Motor neuron (in vitro differentiated cells): ENCODE results near the gene EEFSEC. TPM values are rescaled to one million over a fixed set of nuclear protein-coding genes. Genes with fewer than 3 reads are reported as not detected.

Experiments
- ATAC-seq, 8 experiments: fragments of 200-7000 bp; cut with Tn5 transposase; replicated peaks in 6 of 8; 2 replicates each; pipeline ENCODE4 v1.8.0; 2021; ENCODE audit warnings: mild to moderate bottlenecking in 8 of 8, moderate library complexity in 8 of 8
- H3K27ac ChIP-seq, 2 donors: fragments of 250-450 bp; sonication (Bioruptor Pico); 2 replicates each; pipeline ENCODE4 v1.9.0; 2021; ENCODE audit warnings: antibody characterized with exemption in 2 of 2, mild to moderate bottlenecking in 2 of 2, moderate library complexity in 1 of 2
- H3K4me1 ChIP-seq, 2 donors: fragments of 250-450 bp; sonication (Bioruptor Pico); replicated peaks in 1 of 2; 2 replicates each; pipeline ENCODE4 v1.6.1; 2021; ENCODE audit warnings: antibody characterized with exemption in 2 of 2, mild to moderate bottlenecking in 2 of 2, moderate library complexity in 1 of 2
- H3K4me3 ChIP-seq, 5 donors: fragments of 250-450 bp; sonication (Bioruptor Pico); 2 replicates each; pipeline ENCODE4 v1.9.0; 2021; ENCODE audit warnings: antibody characterized with exemption in 5 of 5, mild to moderate bottlenecking in 5 of 5, moderate library complexity in 4 of 5
- WGBS, 10 experiments: fragments of 450-650 bp; shearing (Covaris generic); methylation state at CpG; one replicate each; pipeline ENCODE4 v1.0.0; 2022; 5-methylcytosine and 5-hydroxymethylcytosine counted together
- in situ Hi-C, 9 experiments: fragments of 400-800 bp; cut with MboI; loops; one replicate each; pipeline ENCODE4 v1.15.0; 2021; ENCODE audit warnings: low sequenced_read_pairs in 9 of 9, low pct_unique_long_range_greater_than_20kb in 2 of 9; ENCODE audit not compliant: unreplicated experiment in 9 of 9
- total RNA-seq, 8 experiments: library from RNA; unstranded; fragments of 300-600 nt; gene quantifications; 2 replicates each; pipeline versions ENCODE4 v1.2.3 to v1.2.4, GENCODE V29; 2022

Gene EEFSEC
- total RNA-seq, 8 experiments from 2014 or later: 5.8 to 20.7 (median 9.5) TPM

- in situ Hi-C loops: no loop called here
- Histone ChIP-seq H3K27ac (no peak overlapping the region), H3K4me1 (peaks cover 13 to 54% of the 10 kb centered on the region in 2 donors), H3K4me3 (no peak overlapping the region)
- 80 to 100% (median 100%) methylated on average over 1 to 2 of the region's 2 CpGs; no CpG with 5 or more reads in 4 of the 10 experiments for WGBS, 10 experiments
- no peak for ATAC-seq
Observed at GRCh38 chr3:128340198-128340903, 187.1 kb downstream of the EEFSEC start.

- no peak overlapping the region for H3K4me3 ChIP-seq
- in situ Hi-C loops: no loop called here
- no peak overlapping the region for H3K27ac ChIP-seq
- H3K4me1 ChIP-seq: peaks cover 13 to 48% of the 10 kb centered on the region in 2 donors
- WGBS, 10 experiments: 92 to 100% (median 100%) methylated on average over 2 to 10 of the region's 13 CpGs; no CpG with 5 or more reads in 7 of the 10 experiments
- no peak for ATAC-seq
Observed at GRCh38 chr3:128340904-128341555, 187.7 kb downstream of the EEFSEC start.

GRCh38 chr3:128341659-128342395, 188.5 kb downstream of the EEFSEC start:
- no peak for ATAC-seq
- no peak overlapping the region for H3K4me3 ChIP-seq
- 80 to 100% (median 98%) methylated on average over 1 to 9 of the region's 12 CpGs; no CpG with 5 or more reads in 4 of the 10 experiments for WGBS, 10 experiments
- H3K4me1 ChIP-seq: peaks cover 13 to 43% of the 10 kb centered on the region in 2 donors
- H3K27ac ChIP-seq: no peak overlapping the region
- in situ Hi-C loops: no loop called here

- Histone ChIP-seq H3K4me3 (no peak overlapping the region), H3K4me1 (peaks cover 4 to 33% of the 10 kb centered on the region in 2 donors), H3K27ac (no peak overlapping the region)
- in situ Hi-C loops: no loop called here
- no peak for ATAC-seq
- WGBS, 10 experiments: 83 to 100% (median 94%) methylated on average over 1 to 6 of the region's 8 CpGs; no CpG with 5 or more reads in 5 of the 10 experiments
Observed at GRCh38 chr3:128342701-128343180, 189.5 kb downstream of the EEFSEC start.

GRCh38 chr3:128343287-128344051, 190.2 kb downstream of the EEFSEC start:
- in situ Hi-C loops: no loop called here
- ATAC-seq: peak; percentile 84 to 98 (median 98)
- WGBS, 10 experiments: 33 to 100% (median 74%) methylated on average over 1 to 4 of the region's 6 CpGs; no CpG with 5 or more reads in 3 of the 10 experiments
- Histone ChIP-seq H3K4me1 (peaks cover 0 to 30% of the 10 kb centered on the region in 2 donors), H3K27ac (peak overlapping the region in 1 of 2 donors; percentile 65), H3K4me3 (no peak overlapping the region)

- WGBS, 10 experiments: 36 to 100% (median 97%) methylated on average over 1 to 5 of the region's 6 CpGs
- Histone ChIP-seq H3K27ac (peak overlapping the region in 1 of 2 donors; percentile 65), H3K4me3 (no peak overlapping the region), H3K4me1 (peaks cover 4 to 30% of the 10 kb centered on the region in 2 donors)
- in situ Hi-C loops: no loop called here
- peak in 7 of 8 experiments; percentile 10 to 87 (median 36) for ATAC-seq
Observed at GRCh38 chr3:128344052-128344735, 190.9 kb downstream of the EEFSEC start.

GRCh38 chr3:128345196-128345595, 191.9 kb downstream of the EEFSEC start:
- Histone ChIP-seq H3K27ac (no peak overlapping the region), H3K4me1 (peaks cover 5 to 26% of the 10 kb centered on the region in 2 donors), H3K4me3 (no peak overlapping the region)
- in situ Hi-C loops: no loop called here
- ATAC-seq: no peak
- WGBS, 10 experiments: 84 to 100% (median 95%) methylated on average over 1 to 4 of the region's 4 CpGs; no CpG with 5 or more reads in 2 of the 10 experiments

- H3K4me3 ChIP-seq: no peak overlapping the region
- in situ Hi-C loops: no loop called here
- no peak for ATAC-seq
- no peak overlapping the region for H3K27ac ChIP-seq
- 83 to 100% (median 100%) methylated on average over 1 to 2 of the region's 2 CpGs; no CpG with 5 or more reads in 1 of the 10 experiments for WGBS, 10 experiments
- peaks cover 9 to 28% of the 10 kb centered on the region in 2 donors for H3K4me1 ChIP-seq
Observed at GRCh38 chr3:128346562-128346961, 193.3 kb downstream of the EEFSEC start.

- no peak overlapping the region for H3K4me3 ChIP-seq
- ATAC-seq: no peak
- in situ Hi-C loops: no loop called here
- H3K4me1 ChIP-seq: peaks cover 16 to 33% of the 10 kb centered on the region in 2 donors
- no peak overlapping the region for H3K27ac ChIP-seq
Observed at GRCh38 chr3:128347282-128347681, 194.0 kb downstream of the EEFSEC start.

- no peak for ATAC-seq
- Histone ChIP-seq H3K27ac (no peak overlapping the region), H3K4me1 (peaks cover 16 to 29% of the 10 kb centered on the region in 2 donors), H3K4me3 (no peak overlapping the region)
- in situ Hi-C loops: no loop called here
- WGBS, 10 experiments: 60 to 100% (median 83%) methylated on average over 1 to 4 of the region's 4 CpGs; no CpG with 5 or more reads in 2 of the 10 experiments
Observed at GRCh38 chr3:128348075-128348474, 194.8 kb downstream of the EEFSEC start.

- no peak overlapping the region for H3K27ac ChIP-seq
- in situ Hi-C loops: no loop called here
- peak in 6 of 8 experiments; percentile 11 to 42 (median 29) for ATAC-seq
- peaks cover 16 to 20% of the 10 kb centered on the region in 2 donors for H3K4me1 ChIP-seq
- H3K4me3 ChIP-seq: no peak overlapping the region
- 43 to 86% methylated on average over 1 of the region's 5 CpGs; no CpG with 5 or more reads in 8 of the 10 experiments for WGBS, 10 experiments
Observed at GRCh38 chr3:128348805-128349531, 195.7 kb downstream of the EEFSEC start.
